Osteocyte (in vitro differentiated cells): ENCODE results near the gene ZNF660. TPM values are rescaled to one million over a fixed set of nuclear protein-coding genes. Genes with fewer than 3 reads are reported as not detected.

Experiments used
- DNase-seq: peaks from one replicate; pipeline ENCODE4 v3.0.0; 2021; ENCODE audit warnings: mixed read lengths; ENCODE audit not compliant: unreplicated experiment; ENCODE audit errors: extremely low spot score
- H3K27ac Mint-ChIP-seq: one replicate; pipeline ENCODE4 v1.8.0; 2021; ENCODE audit warnings: mild to moderate bottlenecking, mixed read lengths; ENCODE audit not compliant: unreplicated experiment
- H3K27me3 Mint-ChIP-seq: one replicate; pipeline ENCODE4 v1.8.0; 2021; ENCODE audit warnings: mixed read lengths; ENCODE audit not compliant: unreplicated experiment
- H3K36me3 Mint-ChIP-seq: one replicate; pipeline ENCODE4 v1.8.0; 2021; ENCODE audit warnings: mixed read lengths; ENCODE audit not compliant: unreplicated experiment
- H3K4me1 Mint-ChIP-seq: one replicate; pipeline ENCODE4 v1.8.0; 2021; ENCODE audit warnings: mixed read lengths; ENCODE audit not compliant: unreplicated experiment
- H3K4me3 Mint-ChIP-seq: one replicate; pipeline ENCODE4 v1.8.0; 2021; ENCODE audit warnings: mild to moderate bottlenecking, moderate library complexity, mixed read lengths; ENCODE audit not compliant: unreplicated experiment
- H3K9me3 Mint-ChIP-seq: one replicate; pipeline ENCODE4 v1.8.0; 2021; ENCODE audit warnings: mixed read lengths; ENCODE audit not compliant: unreplicated experiment
- CTCF ChIP-seq: fragments of 200-600 bp; sonication (generic); IDR thresholded peaks from 2 replicates; pipeline ENCODE4 v1.5.0; 2021; ENCODE audit warnings: antibody characterized with exemption, mild to moderate bottlenecking, moderate library complexity
- total RNA-seq: library from RNA; stranded (reverse); gene quantifications from 2 replicates; pipeline ENCODE4 v1.2.1, GENCODE V29; 2021

Gene ZNF660
- total RNA-seq, 1 donor from 2014 or later = 6.7 TPM

- Mint-ChIP-seq H3K27me3 (no peaks in the 10 kb centered on the region), H3K36me3 (peaks cover 66% of the 10 kb centered on the region), H3K27ac (no peak overlapping the region), H3K9me3 (peaks cover 57% of the 10 kb centered on the region), H3K4me1 (no peaks in the 10 kb centered on the region), H3K4me3 (no peak overlapping the region)
- DNase-seq = no peak
- TF ChIP-seq CTCF = no peak
Observed at GRCh38 chr3:44601749-44602148, 17.0 kb downstream of the ZNF660 start.

GRCh38 chr3:44612678-44613077 lies 27.9 kb downstream of the ZNF660 start:
- no peaks in the 10 kb centered on the region for H3K27me3 Mint-ChIP-seq
- H3K9me3 Mint-ChIP-seq = peaks cover 21% of the 10 kb centered on the region
- no peak overlapping the region for H3K27ac Mint-ChIP-seq
- DNase-seq = no peak
- H3K36me3 Mint-ChIP-seq = peaks cover 16% of the 10 kb centered on the region
- no peak for TF ChIP-seq CTCF
- H3K4me3 Mint-ChIP-seq = no peak overlapping the region
- H3K4me1 Mint-ChIP-seq = no peaks in the 10 kb centered on the region

GRCh38 chr3:44624749-44625480 lies 40.2 kb downstream of the ZNF660 start, which contains the start of gene ZNF197:
TSS of gene ZNF197 (plus strand) at chr3:44625036. CDS start at chr3:44629155, 4,119 bp downstream.
- Mint-ChIP-seq H3K27me3 (no peaks in the 10 kb centered on the region), H3K36me3 (peaks cover 15% of the 10 kb centered on the region), H3K27ac (peak within 1 kb of the TSS; percentile 93), H3K9me3 (no peaks in the 10 kb centered on the region), H3K4me1 (peaks cover 29% of the 10 kb centered on the region), H3K4me3 (peak within 1 kb of the TSS; percentile 89)
- peak; percentile 16 for TF ChIP-seq CTCF
- DNase-seq = peak; percentile 92

- no peak for TF ChIP-seq CTCF
- no peak overlapping the region for H3K27ac Mint-ChIP-seq
- H3K27me3 Mint-ChIP-seq = no peaks in the 10 kb centered on the region
- H3K9me3 Mint-ChIP-seq = no peaks in the 10 kb centered on the region
- H3K4me1 Mint-ChIP-seq = peaks cover 26% of the 10 kb centered on the region
- DNase-seq = no peak
- peaks cover 26% of the 10 kb centered on the region for H3K36me3 Mint-ChIP-seq
- H3K4me3 Mint-ChIP-seq = no peak overlapping the region
Observed at GRCh38 chr3:44628716-44629115, 44.0 kb downstream of the ZNF660 start.

GRCh38 chr3:44632193-44632592 lies 47.4 kb downstream of the ZNF660 start:
- Mint-ChIP-seq H3K4me1 (peaks cover 7% of the 10 kb centered on the region), H3K4me3 (no peak overlapping the region), H3K36me3 (peaks cover 50% of the 10 kb centered on the region), H3K9me3 (peaks cover 14% of the 10 kb centered on the region), H3K27me3 (no peaks in the 10 kb centered on the region), H3K27ac (no peak overlapping the region)
- TF ChIP-seq CTCF = no peak
- no peak for DNase-seq
